Heart left ventricle (tissue), 13 donors: Measurements from ENCODE around the gene GOLGA8T.
"Not testable (repeated sequence)": the region's sequence is repeated elsewhere in the genome, so short reads cannot be mapped to it uniquely, and the experiment has no call there.

Experiments
- CTCF ChIP-seq, 12 donors: fragments of 200-600 bp; sonication (generic) in 4 of 12; IDR thresholded peaks; one replicate each; pipeline versions ENCODE4 v1.5.0 to v1.8.0; 2018 to 2022; ENCODE audit warnings: antibody characterized with exemption in 12 of 12, mild to moderate bottlenecking in 5 of 12
- POLR2A ChIP-seq, 2 donors: fragments of 450-650 bp; IDR thresholded peaks; one replicate each; pipeline ENCODE4 v1.6.1; 2017; ENCODE audit warnings: antibody characterized with exemption in 2 of 2, mild to moderate bottlenecking in 2 of 2, moderate library complexity in 2 of 2
- donor health status: ischemic (EF 13 %, LVEDD 7.1; RV severe dilation, severe dysfunction).
- donor health status: DM: no; HTN: yes; CAD: no.
- donor health status: DM: no; HTN: no; CAD: no.
- donor health status: ischemic (EF 25% LVEDD 6.9; RV normal size, moderate dysfunction).
- donor health status: ischemic (EF 25% LVEDD 5.7; RV mildly dilated, moderate dysfunction).
- donor health status: ischemic (EF 35%, LVEDD 5.7; RV mildly dilated, moderate dysfunction).
- donor health status: nonischemic (EF 11% LVEDD 7.7; RV severe dilation, severe dysfunction).
- donor health status: DM: yes; HTN: yes; CAD: no.
- donor health status: PGD.
- donor health status: ischemic (EF 29% LVEDD 5.4; RV normal size, mild dysfunction).
- donor health status: nonischemic (EF 23%, LVEDD 6.1; RV moderate dilation, normal function).

- TF ChIP-seq CTCF, POLR2A (IDR thresholded peaks at IDR 0.05): not testable (repeated sequence)
Observed at GRCh38 chr15:30103941-30104507, 30.8 kb upstream of the GOLGA8T start.
